Effector memory CD4-positive, alpha-beta T cell (primary cell): ENCODE results near the gene TRAPPC12.

Source experiments
- DNase-seq, 3 donors: peaks; one replicate each; pipeline ENCODE4 v3.0.0-alpha.2; 2020
- H3K27ac ChIP-seq: 2 replicates; pipeline ENCODE4 v1.7.0; 2013; ENCODE audit warnings: mild to moderate bottlenecking, low read length, moderate library complexity; ENCODE audit not compliant: insufficient read depth, poor library complexity, severe bottlenecking
- H3K27me3 ChIP-seq: replicated peaks from 2 replicates; pipeline ENCODE4 v1.7.0; 2013; ENCODE audit warnings: mild to moderate bottlenecking, low read length; ENCODE audit not compliant: insufficient read depth, control insufficient read depth, poor library complexity, severe bottlenecking
- H3K36me3 ChIP-seq: 2 replicates; pipeline ENCODE4 v1.7.0; 2013; ENCODE audit warnings: mild to moderate bottlenecking, low read length, moderate library complexity; ENCODE audit not compliant: control insufficient read depth, insufficient read depth
- H3K4me1 ChIP-seq: 2 replicates; pipeline ENCODE4 v1.7.0; 2013; ENCODE audit warnings: low read length, mild to moderate bottlenecking; ENCODE audit not compliant: control insufficient read depth, insufficient read depth, poor library complexity, severe bottlenecking
- H3K4me3 ChIP-seq: 2 replicates; pipeline ENCODE4 v1.7.0; 2013; ENCODE audit warnings: low read length, low read depth, mild to moderate bottlenecking; ENCODE audit not compliant: insufficient read depth, poor library complexity, severe bottlenecking
- H3K9me3 ChIP-seq: 2 replicates; pipeline ENCODE4 v1.7.0; 2013; ENCODE audit warnings: mild to moderate bottlenecking, low read length, moderate library complexity; ENCODE audit not compliant: control insufficient read depth

Gene TRAPPC12

DNA sequence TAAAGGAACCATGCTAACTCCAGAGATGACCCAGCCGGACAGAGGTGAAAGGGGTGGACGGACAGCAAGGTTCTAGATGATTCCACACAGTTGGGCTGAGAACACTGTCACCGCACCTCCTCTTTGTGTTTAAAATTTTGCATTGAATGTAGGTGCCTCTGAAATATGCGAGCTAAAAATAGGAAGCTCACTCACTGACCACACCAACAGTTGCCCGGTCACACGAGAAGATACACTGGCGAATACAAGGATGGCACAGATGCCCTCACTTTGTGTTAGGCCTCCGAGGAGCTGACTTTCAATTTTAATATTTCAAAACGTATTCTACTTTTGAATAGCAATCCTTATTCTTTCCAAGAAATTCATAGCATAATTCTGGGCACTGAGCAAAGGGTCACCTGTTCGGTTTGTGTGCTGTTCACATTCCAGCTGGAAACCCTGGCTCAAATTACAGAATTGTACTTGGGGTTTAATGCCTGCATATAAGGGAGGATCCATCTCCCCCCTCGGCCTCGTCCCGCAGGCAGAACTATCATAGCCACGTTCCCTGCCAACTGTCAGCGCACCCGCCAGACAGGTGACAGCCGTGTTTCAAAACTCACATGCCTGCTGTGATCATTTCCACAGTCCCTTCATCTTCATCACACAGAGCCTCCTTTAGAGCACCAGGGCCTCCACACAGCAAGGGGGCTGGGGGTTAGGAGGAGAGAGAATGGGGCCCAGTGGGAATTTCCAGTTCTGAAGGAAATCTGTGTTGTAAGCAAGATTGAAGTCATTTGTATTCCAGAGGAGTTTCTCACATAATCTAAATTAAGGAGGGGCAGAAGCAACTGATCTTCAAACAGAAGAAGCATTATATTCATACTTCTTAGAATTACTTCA, 91.6 kb downstream of the TRAPPC12 start:
- no peaks in the 10 kb centered on the region for H3K4me1 ChIP-seq

DNA sequence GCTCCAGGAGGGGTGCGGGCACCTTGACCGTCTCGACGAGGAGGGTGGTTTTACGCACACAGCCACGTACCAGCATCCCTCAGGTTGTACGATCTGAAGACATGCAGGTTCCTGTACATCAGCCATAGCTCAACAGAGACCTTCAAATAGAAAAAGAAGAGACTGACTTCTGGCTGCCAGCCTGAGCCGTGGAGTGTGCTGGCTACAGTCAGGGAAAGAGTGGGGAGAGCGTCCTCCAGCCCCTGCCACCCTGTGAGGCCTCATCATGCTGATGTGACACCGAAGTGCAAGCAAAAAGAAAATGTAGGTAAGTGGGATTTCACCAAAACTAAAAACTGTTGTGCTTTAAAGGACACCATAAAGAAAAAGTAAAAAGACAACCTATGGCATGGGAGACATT, 92.8 kb downstream of the TRAPPC12 start:
- Histone ChIP-seq H3K27ac (no peak overlapping the region), H3K27me3 (no peaks in the 10 kb centered on the region), H3K36me3 (peaks cover 56% of the 10 kb centered on the region), H3K4me1 (no peaks in the 10 kb centered on the region), H3K4me3 (no peak overlapping the region), H3K9me3 (no peaks in the 10 kb centered on the region)
- no peak for DNase-seq

More for the DNA sequence above, 91.6 kb downstream of the TRAPPC12 start:
- no peak overlapping the region for H3K27ac ChIP-seq
- H3K4me3 ChIP-seq = no peak overlapping the region
- no peaks in the 10 kb centered on the region for H3K27me3 ChIP-seq
- no peaks in the 10 kb centered on the region for H3K9me3 ChIP-seq
- H3K36me3 ChIP-seq = peaks cover 68% of the 10 kb centered on the region
- no peak for DNase-seq

DNA sequence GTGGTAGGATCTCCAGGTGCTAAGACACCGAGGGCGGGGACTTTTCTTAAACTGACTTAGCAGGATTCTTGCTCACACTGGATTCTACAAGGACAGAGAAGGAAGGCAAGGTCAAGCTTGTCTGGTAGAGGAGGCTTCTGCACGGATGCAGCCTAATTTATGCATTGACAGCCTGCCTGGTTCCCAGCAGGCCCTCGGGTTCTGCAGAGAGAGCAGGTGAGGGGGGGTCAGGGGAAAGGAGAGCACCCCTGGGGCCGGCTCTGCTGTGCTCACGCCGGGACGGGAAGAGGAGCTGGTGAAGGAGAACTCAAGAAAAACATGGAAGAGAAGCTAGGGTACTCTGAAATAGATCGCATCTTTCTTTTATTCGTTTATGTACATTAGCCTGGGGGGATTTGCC, 93.5 kb downstream of the TRAPPC12 start:
- Histone ChIP-seq H3K36me3 (peaks cover 51% of the 10 kb centered on the region), H3K27me3 (no peaks in the 10 kb centered on the region), H3K4me1 (no peaks in the 10 kb centered on the region), H3K9me3 (no peaks in the 10 kb centered on the region), H3K4me3 (no peak overlapping the region), H3K27ac (no peak overlapping the region)
- no peak for DNase-seq

DNA sequence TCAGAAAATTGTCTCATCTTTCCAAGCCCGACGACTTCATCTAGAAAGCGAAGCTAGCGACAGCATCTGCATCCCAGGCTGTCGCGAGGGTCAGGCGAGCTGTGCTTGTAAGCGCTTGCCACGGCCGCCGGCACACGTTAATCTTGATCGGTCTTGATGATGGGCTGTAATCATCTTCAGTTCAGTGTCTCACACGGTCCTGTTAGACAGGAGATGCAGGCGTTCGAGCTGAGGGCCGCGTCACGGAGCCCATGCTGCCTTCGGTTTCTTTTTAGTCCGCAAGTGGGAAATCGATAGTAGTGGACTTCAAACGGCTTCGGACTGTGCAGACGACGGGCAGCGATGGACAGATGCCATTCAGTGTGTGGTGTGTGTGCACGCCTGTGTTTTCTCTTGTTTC, 96.3 kb downstream of the TRAPPC12 start:
- no peaks in the 10 kb centered on the region for H3K9me3 ChIP-seq

DNA sequence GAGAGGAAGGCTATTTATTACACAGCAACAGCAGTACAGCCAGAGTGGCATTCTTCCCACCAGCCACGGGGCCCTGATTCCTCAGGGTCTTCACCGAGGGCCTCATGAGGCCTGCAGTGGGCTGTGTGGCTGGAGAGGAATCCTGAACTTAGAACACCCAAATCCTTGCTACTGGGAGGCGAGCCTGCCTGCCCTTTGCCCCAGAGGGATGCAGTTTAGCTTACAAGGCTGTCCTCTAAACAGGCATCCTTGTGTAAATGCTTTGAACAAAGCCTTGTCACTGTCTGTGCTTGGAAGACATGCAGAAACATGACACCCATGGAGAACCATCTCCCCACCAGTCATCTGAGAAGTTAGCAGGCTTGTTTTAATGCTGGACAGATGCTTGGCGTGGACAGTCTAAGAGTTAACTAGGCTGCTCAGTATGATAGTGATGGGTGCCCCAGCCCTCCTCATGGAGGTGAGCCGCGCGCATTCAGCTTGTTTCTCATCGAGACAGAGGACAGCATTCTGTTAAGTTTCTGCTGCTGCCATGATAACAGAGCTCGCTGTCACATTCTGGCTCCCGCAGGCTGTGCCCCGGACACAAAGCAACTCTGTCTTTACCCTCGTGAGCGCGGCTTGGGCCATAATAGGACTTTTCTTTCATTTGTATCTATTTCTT, 97.0 kb downstream of the TRAPPC12 start:
- Histone ChIP-seq H3K36me3 (peaks cover 30% of the 10 kb centered on the region), H3K4me1 (no peaks in the 10 kb centered on the region), H3K9me3 (no peaks in the 10 kb centered on the region), H3K27me3 (no peaks in the 10 kb centered on the region), H3K27ac (no peak overlapping the region), H3K4me3 (no peak overlapping the region)
- DNase-seq = no peak

More for the DNA sequence above, 96.3 kb downstream of the TRAPPC12 start:
- Histone ChIP-seq H3K27ac (no peak overlapping the region), H3K36me3 (peaks cover 36% of the 10 kb centered on the region), H3K4me3 (no peak overlapping the region), H3K27me3 (no peaks in the 10 kb centered on the region), H3K4me1 (no peaks in the 10 kb centered on the region)
- DNase-seq = no peak

DNA sequence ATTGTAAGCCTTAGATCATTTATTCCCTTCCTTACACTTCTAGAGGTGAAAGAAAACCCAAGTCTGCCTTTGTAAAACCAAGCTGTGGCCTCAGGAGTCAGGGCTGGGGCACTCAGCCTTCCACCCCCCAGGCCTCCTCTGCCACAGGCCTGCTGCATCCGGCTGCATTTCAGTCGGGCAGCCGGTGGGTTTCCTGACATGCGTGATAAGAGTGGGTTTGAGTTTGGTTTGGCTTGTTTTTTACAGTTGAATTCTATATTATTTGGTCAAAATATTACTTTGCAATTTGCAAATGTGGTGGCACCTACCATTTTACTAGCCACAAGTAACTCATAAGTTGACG, 97.5 kb downstream of the TRAPPC12 start:
- no peaks in the 10 kb centered on the region for H3K9me3 ChIP-seq
- no peak for DNase-seq
- H3K36me3 ChIP-seq = peaks cover 25% of the 10 kb centered on the region

DNA sequence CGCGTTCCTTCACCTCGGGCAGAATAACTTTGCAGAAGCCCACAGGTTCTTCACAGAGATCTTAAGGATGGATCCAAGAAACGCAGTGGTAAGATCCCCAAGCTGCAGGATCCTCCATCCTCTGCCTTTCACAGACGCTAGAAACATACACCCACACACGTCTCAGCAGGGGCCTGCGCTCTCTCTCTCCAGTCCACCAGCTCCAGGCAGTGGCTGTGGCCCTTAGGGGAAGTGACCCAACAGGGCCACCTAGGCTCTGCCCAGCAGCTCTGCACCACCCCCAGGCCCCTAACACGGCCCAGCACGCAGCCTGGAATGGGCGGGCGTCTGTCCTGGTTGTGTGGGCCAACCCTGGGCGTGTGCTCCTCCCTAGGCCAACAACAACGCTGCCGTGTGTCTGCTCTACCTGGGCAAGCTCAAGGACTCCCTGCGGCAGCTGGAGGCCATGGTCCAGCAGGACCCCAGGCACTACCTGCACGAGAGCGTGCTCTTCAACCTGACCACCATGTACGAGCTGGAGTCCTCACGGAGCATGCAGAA, 99.4 kb downstream of the TRAPPC12 start:
- Histone ChIP-seq H3K27ac (no peak overlapping the region), H3K4me3 (no peak overlapping the region), H3K27me3 (no peaks in the 10 kb centered on the region), H3K4me1 (no peaks in the 10 kb centered on the region), H3K36me3 (peaks cover 17% of the 10 kb centered on the region), H3K9me3 (no peaks in the 10 kb centered on the region)
- no peak for DNase-seq

More for the DNA sequence above, 97.5 kb downstream of the TRAPPC12 start:
- H3K27ac ChIP-seq = no peak overlapping the region
- H3K4me1 ChIP-seq = no peaks in the 10 kb centered on the region
- H3K4me3 ChIP-seq = no peak overlapping the region
- no peaks in the 10 kb centered on the region for H3K27me3 ChIP-seq

DNA sequence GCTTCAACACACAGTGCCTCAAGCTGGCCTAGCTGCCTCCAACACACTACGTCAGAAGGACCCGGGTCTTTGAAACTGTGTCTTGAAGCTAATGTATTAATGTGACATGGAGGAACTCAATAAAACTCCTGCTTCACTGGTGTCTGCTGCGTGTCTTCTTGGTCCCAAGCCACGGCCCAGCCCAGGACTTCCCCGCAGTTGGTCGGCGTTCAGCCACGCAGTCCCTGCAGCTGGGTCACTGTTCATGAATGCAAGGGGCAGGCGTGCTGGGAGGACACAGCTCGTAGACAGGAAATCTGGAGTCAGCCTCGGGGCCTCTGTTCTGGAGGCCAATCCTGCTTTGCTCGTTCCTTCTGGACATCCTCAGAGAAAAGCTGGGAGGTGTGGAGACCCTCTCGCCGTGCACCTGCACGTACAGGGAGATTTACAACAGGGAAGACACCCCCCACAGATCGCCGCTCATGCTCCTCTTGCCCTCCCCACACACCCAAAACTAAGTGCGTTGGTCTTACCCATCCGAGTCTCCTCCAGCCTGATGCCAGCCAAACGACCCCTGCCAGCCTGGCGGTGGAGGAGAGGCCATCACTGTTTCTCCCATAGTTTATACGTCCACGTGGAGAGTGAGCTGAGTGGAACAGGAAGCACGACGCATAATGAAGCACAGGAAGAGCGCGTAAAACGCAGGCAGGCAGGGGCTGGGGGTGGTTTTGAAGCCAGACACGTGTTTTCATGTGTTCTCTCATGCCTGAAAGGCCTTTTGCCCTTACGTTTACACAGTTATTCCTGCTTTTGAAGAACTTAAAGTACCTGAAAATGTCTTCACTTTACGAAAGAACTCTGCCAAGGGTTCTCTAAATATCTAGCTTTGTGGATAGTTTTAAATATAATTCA, 100.2 kb downstream of the TRAPPC12 start:
- peaks cover 17% of the 10 kb centered on the region for H3K36me3 ChIP-seq
- H3K27ac ChIP-seq = no peak overlapping the region
- H3K4me3 ChIP-seq = no peak overlapping the region
- no peaks in the 10 kb centered on the region for H3K27me3 ChIP-seq
- no peaks in the 10 kb centered on the region for H3K9me3 ChIP-seq
- no peaks in the 10 kb centered on the region for H3K4me1 ChIP-seq
- no peak for DNase-seq

DNA sequence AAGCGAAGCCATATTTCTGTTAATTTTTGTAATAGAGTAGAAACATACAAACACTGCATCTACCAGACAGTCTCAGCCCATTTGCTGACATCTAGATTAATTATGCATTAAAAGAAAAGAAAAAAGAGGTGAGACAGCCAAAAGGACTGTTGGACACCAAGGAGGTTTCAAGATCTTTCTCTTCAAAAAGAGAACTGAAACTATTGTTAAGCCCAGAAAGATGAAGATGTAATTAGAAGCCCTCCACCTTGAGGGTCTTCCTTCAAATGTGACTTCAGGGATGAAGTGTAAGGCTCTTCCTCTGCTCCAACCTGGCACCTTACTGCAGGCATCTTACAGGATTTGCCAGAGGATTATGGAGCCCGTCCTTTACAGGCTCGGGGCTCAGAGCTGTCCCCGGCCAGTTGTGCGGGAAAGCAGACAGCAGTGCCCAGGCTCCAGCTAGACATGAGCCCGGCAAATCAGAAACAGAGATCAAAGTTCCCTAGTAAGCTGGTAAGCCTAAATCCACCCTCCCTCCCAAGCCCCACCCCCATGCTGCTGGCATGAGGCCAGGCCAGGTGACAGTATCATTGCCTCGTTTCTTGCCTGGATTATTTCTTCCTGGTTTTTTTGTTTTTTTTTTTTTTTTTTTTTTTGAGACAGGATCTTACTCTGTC, 101.0 kb downstream of the TRAPPC12 start:
- H3K36me3 ChIP-seq = peaks cover 15% of the 10 kb centered on the region
- no peaks in the 10 kb centered on the region for H3K9me3 ChIP-seq
- no peak for DNase-seq
- H3K4me3 ChIP-seq = no peak overlapping the region
- no peaks in the 10 kb centered on the region for H3K27me3 ChIP-seq
- H3K4me1 ChIP-seq = no peaks in the 10 kb centered on the region
- no peak overlapping the region for H3K27ac ChIP-seq
